Measurements from ENCODE around the gene MAJIN. TPM values are rescaled to one million over a fixed set of nuclear protein-coding genes. Genes with fewer than 3 reads are reported as not detected.
"Not testable (repeated sequence)": the region's sequence is repeated elsewhere in the genome, so short reads cannot be mapped to it uniquely, and the experiment has no call there.

Gene MAJIN
- total RNA-seq, 4 donors from 2014 or later, result not detected

GRCh38 chr11:65008873-65009272 lies 37.0 kb upstream of the MAJIN start:
- H3K27ac ChIP-seq, result no peak overlapping the region
- no peak for DNase-seq
- intact Hi-C loops (cut with DNase I), result no loop called here
- no peaks in the 10 kb centered on the region for H3K9me3 ChIP-seq
- 76 to 100% methylated on average over 2 of the region's 2 CpGs for WGBS, 2 donors
- no peak overlapping the region for H3K4me3 ChIP-seq
- H3K27me3 ChIP-seq, result no peaks in the 10 kb centered on the region
- TF ChIP-seq CTCF (IDR thresholded peaks at IDR 0.05) (no peak), POLR2A (IDR thresholded peaks at IDR 0.05) (no peak)
- no peaks in the 10 kb centered on the region for H3K36me3 ChIP-seq
- peaks cover 5 to 20% (median 5%) of the 10 kb centered on the region in 3 donors for H3K4me1 ChIP-seq

GRCh38 chr11:65008016-65008415 lies 36.1 kb upstream of the MAJIN start:
- no peak for TF ChIP-seq POLR2A (IDR thresholded peaks at IDR 0.05)
- no peak for TF ChIP-seq CTCF (IDR thresholded peaks at IDR 0.05)
- no peaks in the 10 kb centered on the region for H3K36me3 ChIP-seq
- peaks cover under 1 to 12% (median 1%) of the 10 kb centered on the region in 3 donors for H3K4me1 ChIP-seq
- no peak overlapping the region for H3K4me3 ChIP-seq
- DNase-seq, result no peak
- H3K27me3 ChIP-seq, result no peaks in the 10 kb centered on the region
- H3K27ac ChIP-seq, result no peak overlapping the region
- 68 to 81% methylated on average over 4 to 7 of the region's 7 CpGs for WGBS, 2 donors
- intact Hi-C loops (cut with DNase I), result no loop called here
- H3K9me3 ChIP-seq, result no peaks in the 10 kb centered on the region

- H3K27ac ChIP-seq; DNase-seq; H3K4me3 ChIP-seq; intact Hi-C loops (cut with DNase I); H3K27me3 ChIP-seq; H3K36me3 ChIP-seq; H3K9me3 ChIP-seq; H3K4me1 ChIP-seq: not testable (repeated sequence)
- 60 to 71% methylated on average over 2 to 3 of the region's 3 CpGs for WGBS, 2 donors
Observed at GRCh38 chr11:65003968-65004367, 32.1 kb upstream of the MAJIN start.

- H3K36me3 ChIP-seq, result no peaks in the 10 kb centered on the region
- no peak for DNase-seq
- H3K9me3 ChIP-seq, result no peaks in the 10 kb centered on the region
- no peak overlapping the region for H3K27ac ChIP-seq
- H3K4me1 ChIP-seq, result peaks cover 0 to 8% (median 0%) of the 10 kb centered on the region in 3 donors
- H3K27me3 ChIP-seq, result no peaks in the 10 kb centered on the region
- intact Hi-C loops (cut with DNase I), result no loop called here
- no peak for TF ChIP-seq POLR2A (IDR thresholded peaks at IDR 0.05)
- TF ChIP-seq CTCF (IDR thresholded peaks at IDR 0.05), result no peak
- H3K4me3 ChIP-seq, result no peak overlapping the region
- WGBS, 2 donors, result 73 to 100% methylated on average over 1 to 7 of the region's 7 CpGs
Observed at GRCh38 chr11:65003282-65003681, 31.4 kb upstream of the MAJIN start.

GRCh38 chr11:65002706-65003105 lies 30.8 kb upstream of the MAJIN start:
- H3K27me3 ChIP-seq, result no peaks in the 10 kb centered on the region
- H3K4me1 ChIP-seq, result peaks cover 0 to 8% (median 0%) of the 10 kb centered on the region in 3 donors
- intact Hi-C loops (cut with DNase I), result no loop called here
- H3K4me3 ChIP-seq, result no peak overlapping the region
- no peaks in the 10 kb centered on the region for H3K36me3 ChIP-seq
- WGBS, 2 donors, result 72 to 77% methylated on average over 4 to 5 of the region's 5 CpGs
- no peak overlapping the region for H3K27ac ChIP-seq
- TF ChIP-seq POLR2A (IDR thresholded peaks at IDR 0.05) (no peak), CTCF (IDR thresholded peaks at IDR 0.05) (no peak)
- no peaks in the 10 kb centered on the region for H3K9me3 ChIP-seq
- DNase-seq, result no peak

- DNase-seq, result no peak
- TF ChIP-seq CTCF (IDR thresholded peaks at IDR 0.05) (no peak), POLR2A (IDR thresholded peaks at IDR 0.05) (no peak)
- no peaks in the 10 kb centered on the region for H3K36me3 ChIP-seq
- H3K4me1 ChIP-seq, result peaks cover 0 to 21% (median 0%) of the 10 kb centered on the region in 3 donors
- no peak overlapping the region for H3K27ac ChIP-seq
- 100% methylated on average over 1 of the region's 1 CpG; no CpG with 5 or more reads in 1 of the 2 donors for WGBS, 2 donors
- no peaks in the 10 kb centered on the region for H3K27me3 ChIP-seq
- intact Hi-C loops (cut with DNase I), result no loop called here
- no peaks in the 10 kb centered on the region for H3K9me3 ChIP-seq
- no peak overlapping the region for H3K4me3 ChIP-seq
Observed at GRCh38 chr11:64999478-64999877, 27.6 kb upstream of the MAJIN start.

Measured in esophagus squamous epithelium (tissue), 5 donors.